SW480 (cell line): ENCODE results near the gene CCDC160.
"Not testable (repeated sequence)": the region's sequence is repeated elsewhere in the genome, so short reads cannot be mapped to it uniquely, and the experiment has no call there.

Experiments used
- DNase-seq: peaks from one replicate; pipeline ENCODE4 v3.0.0-alpha.2; 2016; ENCODE audit warnings: low spot score

Gene CCDC160

DNA sequence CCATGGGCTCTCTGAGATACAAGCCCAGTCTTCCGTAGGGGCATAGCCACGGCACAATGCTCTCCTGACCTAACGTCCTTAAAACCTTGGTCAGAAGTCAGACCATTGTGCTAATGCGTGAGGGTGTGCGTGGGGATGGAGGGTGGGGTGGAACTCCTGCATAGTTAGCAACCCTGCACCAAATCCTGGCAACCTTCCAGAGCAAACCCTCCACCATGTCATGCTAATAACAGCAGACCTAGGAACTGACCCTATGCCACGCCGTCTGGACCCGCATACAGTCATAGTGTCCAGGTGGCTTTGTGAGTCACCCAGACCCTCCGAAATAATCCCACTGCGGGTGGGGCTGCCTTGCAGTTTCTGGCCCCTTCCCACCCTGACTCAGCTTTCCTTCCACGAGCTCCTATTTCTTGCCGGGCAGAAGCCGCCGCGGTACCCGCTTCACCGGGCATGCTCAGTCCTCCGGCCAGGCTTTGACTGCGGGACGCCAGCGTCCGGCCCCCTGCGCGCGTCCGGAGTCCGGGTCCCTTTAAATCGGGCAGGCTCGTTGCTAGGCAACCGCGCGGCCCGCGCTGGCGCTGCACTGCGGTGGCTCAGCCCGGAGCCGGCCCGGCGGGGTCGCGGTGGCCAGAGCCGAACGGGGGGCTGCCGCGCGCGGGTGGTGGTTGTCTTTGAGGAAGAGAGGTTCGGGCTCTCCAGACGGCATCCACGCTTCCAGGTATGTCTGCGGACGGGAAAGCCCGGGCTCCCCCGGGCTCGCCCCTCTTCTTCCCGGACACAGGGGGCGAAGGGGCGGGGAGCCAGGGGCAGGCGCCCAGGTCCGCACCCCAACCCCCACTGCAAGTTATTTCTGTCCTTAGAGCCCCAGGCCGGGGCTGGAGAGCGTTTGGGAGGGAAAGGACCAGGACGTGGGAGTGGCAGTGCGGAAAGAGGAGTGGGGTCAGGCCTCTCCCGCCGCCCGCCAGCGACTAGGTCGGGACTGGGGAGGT, at the start of gene CCDC160:
TSS of gene CCDC160 (plus strand) at position 557 of the 989 bp plus-strand sequence. CDS start 7,619 bp downstream, outside the sequence.
- peak; percentile 8 for DNase-seq

DNA sequence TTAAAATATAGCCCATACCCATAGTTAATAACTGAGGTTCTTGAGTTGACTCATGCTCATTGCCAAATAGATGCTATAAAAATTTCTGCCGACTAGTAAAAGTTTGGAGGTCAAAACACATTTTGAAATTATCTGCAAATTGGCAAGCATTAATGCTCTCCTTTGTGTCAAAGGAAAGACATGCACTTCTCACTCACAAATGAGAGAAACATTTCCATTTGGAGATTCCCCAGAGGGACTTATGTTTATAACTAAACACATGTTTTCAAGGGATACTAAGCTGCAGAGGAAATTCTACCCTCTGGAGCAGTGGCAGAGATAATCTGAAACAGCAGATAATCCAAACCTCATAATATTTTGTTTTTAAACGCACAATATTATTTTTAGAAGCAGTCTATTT, 45.7 kb upstream of the CCDC160 start:
- DNase-seq, result no peak

DNA sequence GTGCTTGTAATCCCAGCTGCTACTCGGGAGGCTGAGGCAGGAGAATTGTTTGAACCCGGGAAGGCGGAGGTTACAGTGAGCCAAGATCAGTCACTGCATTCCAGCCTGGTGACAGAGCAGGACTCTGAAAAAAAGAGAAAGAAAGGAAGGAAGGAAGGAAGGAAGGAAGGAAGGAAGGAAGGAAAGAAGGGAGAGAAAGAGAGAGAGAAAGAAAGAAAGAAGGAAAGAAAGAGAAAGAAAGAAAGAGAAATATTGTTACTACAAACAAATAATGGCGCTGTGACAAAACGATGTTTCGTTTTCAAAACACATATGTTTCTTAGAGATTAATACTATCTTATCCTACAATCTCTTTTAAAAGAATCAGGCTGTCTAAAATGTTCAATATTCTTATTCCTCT, 42.1 kb upstream of the CCDC160 start:
- no peak for DNase-seq

DNA sequence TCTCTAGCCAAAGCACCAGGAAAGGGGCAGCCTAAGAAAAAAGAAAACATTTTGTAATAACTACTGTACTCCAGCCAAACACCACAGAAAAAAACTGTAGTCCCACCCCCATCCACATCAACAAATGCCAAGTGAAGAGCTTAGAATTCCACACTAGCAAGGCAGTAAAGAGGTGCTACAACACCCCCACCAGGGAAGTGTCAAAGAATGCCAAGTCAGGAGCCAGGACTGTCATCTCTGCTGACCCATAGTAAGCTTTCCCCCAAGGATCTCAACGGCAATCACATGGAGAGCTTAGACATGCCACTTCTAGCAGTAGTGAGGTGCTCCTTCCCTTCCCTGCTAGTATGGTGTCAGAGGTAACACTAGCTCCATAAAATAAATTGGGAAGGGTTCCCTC, 34.4 kb upstream of the CCDC160 start:
- no peak for DNase-seq

DNA sequence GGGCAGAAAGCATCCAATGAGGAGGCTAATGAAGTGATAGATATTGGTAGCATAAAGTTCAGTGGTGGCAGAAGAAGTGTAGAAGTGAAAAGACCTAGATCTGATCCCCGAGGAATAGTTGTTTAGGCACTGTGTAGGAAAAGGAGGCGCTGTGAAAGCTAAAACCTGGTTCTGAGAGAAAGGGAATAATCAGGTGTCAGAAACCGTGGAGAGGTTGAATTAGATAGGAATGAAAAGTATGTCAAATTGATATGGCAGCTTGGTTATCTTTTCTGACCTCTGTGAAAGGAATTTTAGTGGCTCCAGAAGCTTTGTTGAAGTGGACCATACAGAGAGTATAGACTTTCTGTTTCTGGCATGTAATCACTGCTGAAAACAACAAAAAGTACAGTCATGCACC, 30.8 kb upstream of the CCDC160 start:
- DNase-seq, result no peak

DNA sequence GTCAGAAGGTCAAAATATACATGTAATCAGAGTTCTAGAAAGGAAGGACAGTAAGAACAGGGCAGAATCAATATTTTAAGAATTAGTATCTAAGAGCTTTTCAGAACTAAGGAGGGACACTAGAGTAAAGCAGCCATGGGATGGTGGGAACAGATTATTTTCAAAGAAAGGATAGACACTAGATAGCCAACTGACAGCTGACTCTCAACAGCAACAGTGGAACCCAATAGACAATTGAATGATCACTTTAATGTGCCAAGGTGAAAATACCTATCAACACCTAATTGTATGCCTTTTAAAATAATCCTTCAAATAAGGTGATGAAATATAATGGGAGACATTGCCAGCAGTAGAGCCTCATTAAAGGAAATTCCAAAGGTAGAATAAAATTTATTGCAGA, 26.5 kb upstream of the CCDC160 start:
- no peak for DNase-seq

DNA sequence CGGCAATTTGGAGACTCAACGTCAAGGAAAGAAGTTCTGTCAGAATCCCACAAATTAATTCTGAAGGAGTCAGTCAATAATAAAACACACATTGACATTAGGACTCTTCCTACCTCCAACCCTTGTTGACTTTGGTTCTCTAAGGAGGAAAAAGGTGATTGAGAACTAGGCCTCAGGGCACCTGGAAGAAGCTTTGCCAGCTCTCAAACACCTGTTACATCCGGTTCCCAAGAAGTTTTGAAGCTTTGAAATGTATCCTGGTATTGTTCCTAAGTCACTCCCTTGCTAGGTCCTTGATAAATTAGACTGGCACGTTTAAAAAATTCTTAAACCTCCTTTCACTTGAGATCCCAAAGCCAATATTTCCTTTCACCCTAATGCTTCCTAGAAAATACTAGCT, 1.7 kb upstream of the CCDC160 start:
- no peak for DNase-seq

DNA sequence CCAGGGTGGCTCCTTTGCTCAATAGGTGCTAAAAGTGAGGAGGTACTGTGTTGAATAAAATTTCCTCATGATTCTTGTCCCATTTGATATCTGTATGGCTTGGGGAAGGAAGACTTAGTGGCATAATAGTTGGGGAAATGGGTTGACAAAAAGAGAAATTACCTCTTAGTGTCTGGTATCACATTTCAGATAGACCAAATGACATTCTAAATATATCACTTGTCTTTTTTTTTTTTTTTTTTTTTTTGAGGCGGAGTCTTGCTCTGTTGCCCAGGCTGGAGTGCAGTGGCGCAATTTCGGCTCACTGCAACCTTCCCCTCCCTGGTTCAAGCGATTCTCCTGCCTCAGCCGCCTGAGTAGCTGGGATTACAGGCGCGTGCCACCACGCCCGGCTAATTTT, 1.2 kb downstream of the CCDC160 start:
- DNase-seq, result not testable (repeated sequence)

DNA sequence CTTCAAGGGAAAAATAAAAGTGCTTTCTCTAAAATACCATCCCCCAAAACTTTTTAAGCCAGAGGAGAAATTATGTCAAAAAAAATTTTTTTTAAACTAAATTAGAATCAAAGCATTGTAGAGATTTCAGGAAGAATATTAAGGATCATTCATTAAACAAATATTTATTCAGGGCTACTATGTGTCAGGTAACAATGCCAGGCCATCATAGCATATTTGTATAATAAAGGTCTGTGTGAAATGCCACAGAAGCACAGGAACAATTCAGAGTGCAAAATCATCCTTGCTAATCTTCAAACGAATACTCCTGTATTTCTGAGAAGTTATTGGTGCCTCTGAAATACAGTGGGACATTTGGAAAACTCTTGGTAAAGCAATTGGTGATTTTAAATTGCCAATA, 2.0 kb downstream of the CCDC160 start:
- DNase-seq, result no peak

DNA sequence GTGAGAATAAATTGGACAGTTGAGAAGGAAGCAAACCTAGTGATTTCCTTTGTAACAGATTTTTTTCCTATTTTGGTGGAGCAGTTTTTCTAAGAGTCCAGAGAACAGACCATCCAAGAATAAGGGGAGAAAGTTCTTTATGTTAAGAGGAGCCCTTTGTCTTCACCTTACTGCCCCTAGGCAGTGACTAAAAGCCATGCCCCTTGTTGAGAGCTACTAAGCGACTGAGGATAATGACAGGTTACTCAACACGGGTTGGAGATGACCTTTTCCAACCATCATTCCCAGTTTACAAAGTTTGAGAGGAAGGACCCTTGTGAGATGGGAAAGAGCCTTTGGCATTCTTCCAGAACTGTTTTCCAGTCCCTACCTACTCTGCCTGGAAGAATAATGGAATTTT, 3.2 kb downstream of the CCDC160 start:
- no peak for DNase-seq

DNA sequence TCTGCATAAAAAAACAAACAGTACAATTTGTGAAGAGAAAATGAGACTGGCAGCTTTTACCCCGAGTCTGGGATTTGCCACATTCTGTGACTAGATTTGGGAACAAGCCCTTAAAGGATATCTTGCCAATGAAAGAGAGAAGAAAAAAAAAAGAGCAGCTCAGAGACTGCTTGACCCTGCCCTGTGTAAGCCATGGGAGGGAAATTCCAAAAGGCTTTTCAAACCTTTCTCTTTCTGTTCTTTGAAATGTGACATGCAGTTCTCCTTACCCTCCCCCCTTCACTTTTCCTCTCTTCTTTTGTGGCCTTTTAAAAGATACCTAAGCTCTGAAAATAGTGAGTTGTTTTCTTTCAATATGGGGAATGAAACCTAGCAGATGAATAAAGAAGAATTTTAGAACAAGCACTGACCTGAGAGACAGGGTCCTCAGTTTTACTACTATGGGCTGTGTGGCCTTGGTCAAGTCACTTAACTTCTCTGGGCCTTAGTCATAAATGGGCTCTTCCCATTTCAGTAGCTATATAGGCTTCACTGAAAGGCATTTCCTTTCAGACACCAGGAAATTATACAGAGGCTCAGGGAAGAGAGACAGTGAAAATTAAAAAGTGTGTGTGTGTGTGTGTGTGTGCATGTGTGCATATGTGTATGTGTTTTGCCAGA, 5.1 kb downstream of the CCDC160 start:
- no peak for DNase-seq

DNA sequence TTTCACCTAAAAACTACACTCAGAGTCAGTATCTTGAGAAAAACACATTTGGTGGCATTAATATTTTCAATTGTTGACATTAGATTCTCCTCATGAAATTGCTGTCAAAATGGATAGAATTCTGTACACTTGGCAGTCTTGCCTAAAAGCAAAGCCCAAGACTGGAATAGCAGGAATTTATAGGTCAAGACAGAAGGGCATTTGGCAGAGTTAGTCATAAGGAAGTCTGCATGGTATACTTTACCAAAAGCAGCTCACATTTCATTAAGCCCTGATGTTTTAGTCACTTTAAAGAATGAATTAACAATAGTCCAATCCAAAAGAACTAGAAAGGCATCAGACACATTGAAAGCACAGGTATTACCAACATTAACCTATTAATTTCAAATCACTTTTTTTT, 7.1 kb downstream of the CCDC160 start:
- DNase-seq, result no peak

DNA sequence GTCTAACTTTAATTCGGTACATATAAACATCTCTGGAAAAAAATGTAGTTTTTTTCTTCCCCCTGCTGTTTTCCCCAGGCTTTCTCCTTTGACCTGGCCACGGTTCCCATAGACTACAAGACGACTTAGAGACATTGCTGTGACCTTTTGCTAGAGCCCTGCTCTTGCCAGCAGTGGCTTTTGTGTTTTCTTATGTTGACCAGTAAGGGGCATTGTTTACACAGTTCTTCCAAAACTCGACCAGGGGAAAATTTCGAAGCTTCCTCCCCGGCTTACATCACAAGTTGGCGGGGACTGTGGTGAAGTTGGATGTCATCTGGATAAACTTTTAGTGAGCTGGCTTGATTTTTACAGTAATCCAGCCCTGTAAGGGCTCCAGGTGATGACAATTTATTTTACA, 9.3 kb downstream of the CCDC160 start:
- no peak for DNase-seq

DNA sequence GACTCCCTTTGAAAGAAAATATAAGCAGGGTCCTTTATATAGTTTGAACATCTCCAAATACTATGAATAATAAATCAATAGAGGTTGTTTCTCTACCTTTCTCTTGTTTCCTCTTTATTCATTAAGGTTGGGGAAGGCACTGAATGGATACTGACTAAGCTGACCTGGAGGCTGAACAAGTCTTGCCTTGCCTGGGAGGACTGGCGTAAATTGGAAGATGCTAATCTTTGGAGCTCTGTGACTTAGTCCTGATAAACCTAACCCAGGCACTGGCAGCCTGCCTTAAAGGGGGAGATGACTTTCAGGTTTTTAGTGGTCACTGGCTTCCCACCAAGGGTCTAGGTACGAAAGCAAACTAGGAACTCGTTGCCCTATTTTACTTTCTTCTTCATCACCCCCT, 10.5 kb downstream of the CCDC160 start:
- DNase-seq, result no peak

DNA sequence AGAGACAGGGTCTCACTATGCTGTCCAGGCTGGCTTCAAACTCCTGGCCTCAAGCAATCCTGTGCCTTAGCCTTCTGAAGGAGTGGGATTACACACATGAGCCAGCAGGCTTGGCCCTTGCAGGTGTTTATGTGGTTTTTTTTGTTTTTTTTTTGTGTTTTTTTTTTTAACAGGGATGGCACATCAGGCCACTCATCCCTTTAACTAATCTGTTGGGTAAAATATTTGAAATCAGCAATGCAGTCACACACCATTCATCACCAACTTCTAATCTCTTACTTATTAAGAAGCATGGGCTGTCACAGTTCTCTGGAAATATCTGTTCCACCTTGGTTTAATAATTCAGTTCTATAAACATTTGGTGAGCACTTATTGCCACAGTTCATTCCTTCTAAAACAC, 12.3 kb downstream of the CCDC160 start:
- DNase-seq, result no peak

DNA sequence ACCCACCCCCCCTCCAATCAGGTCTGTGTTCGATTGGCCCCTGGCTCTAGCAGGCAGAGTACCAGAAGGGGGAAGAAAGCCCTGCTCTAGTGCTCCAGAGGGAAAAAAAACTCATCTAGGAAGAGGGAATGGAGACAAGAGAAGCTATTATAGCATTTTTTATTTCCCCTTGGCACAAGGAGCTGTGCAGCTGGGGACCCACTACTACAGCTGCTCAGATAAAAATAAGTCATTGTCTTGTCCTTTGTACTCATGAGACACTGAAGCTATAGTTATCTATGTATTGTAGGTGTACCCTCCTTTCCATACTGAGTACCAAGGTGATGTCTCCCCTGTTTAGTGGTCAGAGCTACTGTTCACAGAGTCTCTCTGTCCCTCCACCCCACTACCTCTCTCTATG, 14.3 kb downstream of the CCDC160 start:
- no peak for DNase-seq

DNA sequence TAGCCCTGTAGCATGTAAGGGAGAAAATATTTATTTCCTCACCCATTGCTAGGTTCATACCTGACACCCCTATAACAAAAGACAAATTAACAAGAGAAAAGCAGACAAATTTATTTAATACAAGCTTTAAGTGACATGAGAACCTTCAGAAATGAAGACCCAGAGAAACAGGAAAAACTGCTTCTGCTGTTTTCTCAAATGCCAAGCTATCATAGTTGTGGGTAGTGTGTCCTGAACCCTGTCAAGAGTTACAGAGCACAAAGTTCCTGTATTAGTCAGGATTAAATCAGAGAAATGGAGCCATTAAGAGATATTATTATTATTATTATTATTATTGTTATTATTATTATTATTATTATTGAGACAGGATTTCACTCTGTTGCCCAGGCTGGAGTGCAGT, 17.5 kb downstream of the CCDC160 start:
- DNase-seq, result no peak

DNA sequence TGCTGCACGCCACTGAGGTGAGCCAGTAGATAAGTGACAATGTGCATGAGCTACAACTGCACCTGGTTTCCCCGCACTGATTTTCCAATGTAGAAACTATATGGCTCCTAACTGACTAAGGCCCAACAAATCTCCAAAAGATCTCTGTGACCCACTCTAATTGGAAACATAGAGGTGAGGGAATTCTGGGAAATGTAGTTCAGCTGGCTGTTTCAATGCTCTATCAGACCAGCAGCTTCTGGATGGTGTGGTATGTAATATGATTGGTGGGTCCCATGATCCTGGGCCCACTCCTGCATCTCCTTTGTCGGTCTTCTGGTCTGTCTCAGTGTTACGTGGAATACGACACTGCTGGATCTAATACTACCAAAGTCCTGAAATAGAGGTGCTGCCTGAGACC, 18.6 kb downstream of the CCDC160 start:
- no peak for DNase-seq

DNA sequence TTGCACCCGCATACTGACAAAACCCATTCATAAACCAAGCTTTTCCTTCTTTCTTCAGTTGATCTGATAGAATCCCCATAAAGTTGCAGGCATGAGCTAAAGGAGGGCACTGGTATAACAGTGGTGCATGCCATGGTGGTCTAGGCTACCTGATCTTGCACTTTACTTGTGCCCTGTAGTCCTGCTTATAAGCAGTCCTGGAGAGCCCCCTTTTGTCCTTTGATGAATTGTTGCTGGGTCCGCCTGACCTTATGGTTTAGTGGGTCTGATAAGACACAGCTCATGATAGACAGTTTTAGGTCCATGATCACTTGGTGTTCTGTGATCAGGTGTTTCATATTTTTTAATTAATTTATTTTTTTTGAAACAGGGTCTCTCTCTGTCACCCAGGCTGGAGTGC, 19.7 kb downstream of the CCDC160 start:
- DNase-seq, result no peak

DNA sequence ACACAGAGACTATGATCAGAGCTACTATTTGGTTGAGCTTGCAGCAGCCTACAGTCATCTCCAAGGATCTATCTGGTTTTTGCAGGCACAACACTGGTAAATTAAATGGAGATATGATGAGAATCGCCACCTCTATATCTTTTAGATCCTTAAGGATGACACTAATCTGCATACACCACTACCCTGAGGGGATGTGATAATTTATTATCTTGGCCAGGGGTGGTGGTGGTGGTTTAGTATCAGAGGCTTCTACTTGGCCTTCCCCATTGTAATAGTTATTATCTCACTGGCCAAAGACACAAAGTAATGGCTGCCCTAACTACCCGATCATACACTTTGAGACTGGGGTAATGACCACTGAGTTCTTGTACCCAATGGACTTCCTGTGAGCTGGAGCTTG, 21.2 kb downstream of the CCDC160 start:
- no peak for DNase-seq

DNA sequence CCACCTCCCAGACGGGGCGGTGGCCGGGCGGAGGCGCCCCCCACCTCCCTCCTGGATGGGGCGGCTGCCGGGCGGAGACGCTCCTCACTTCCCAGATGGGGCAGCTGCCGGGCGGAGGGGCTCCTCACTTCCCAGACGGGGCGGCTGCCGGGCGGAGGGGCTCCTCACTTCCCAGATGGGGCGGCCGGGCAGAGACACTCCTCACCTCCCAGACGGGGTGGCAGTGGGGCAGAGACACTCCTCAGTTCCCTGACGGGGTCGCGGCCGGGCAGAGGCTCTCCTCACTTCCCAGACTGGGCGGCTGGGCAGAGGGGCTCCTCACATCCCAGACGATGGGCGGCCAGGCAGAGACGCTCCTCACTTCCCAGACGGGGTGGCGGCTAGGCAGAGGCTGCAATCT, 49.0 kb downstream of the CCDC160 start:
- DNase-seq, result not testable (repeated sequence)

DNA sequence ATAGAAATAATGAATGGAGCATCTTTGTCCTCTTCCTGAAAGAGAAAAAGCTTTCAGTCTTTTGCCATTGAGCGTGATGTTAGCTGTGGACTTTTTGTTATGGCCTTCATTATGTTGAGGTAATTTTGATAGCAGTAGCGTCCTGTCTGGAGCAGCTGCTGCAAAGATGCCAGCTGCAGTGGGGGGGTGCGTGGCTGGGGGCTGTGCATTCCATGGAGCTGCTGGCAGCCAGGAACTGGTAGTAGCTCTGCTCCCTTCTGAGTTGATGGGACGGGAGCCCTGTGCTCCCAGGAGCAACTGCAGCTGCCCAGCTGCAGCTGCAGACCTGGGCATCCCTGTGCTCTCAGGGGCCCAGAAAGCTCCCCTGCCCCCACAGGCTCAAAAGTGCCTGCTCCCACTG, 50.4 kb downstream of the CCDC160 start:
- no peak for DNase-seq

DNA sequence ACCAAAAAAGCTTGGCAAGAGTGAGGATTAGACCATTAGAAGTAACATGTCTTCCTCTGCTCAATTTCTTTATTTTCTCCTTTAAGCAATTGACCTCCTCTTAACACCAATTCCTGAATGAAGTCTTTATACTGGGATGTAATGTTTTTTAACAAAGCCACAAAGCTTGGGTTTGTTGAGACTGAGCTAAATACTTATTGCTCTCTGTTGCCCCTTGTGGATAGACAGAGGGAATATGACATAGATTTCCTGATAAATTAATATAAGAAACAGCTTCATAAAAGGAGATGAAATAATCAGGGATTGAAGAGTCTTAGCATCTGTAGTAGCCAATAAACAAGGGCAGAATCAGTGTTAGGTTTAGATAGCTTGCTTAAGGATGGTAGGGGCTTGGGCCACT, 57.6 kb downstream of the CCDC160 start:
- DNase-seq, result peak; percentile 6
